GM23338 (cell line): ENCODE results near the gene NLGN4X.

Experiments used
- CTCF ChIP-seq, 2 experiments: fragments of 200-600 bp in 1 of 2; sonication (generic) in 1 of 2; conservative IDR thresholded peaks; 2 replicates each; pipeline versions ENCODE4 v1.5.1 to v1.6.1; 2016 to 2017; ENCODE audit warnings: antibody characterized with exemption in 2 of 2, low read depth in 2 of 2, mild to moderate bottlenecking in 2 of 2, moderate library complexity in 1 of 2
- JUNB ChIP-seq: IDR thresholded peaks from one replicate; pipeline ENCODE4 v1.6.1; 2016; ENCODE audit warnings: antibody characterized with exemption; ENCODE audit not compliant: unreplicated experiment
- REST ChIP-seq: IDR thresholded peaks from one replicate; pipeline ENCODE4 v1.6.1; 2018; ENCODE audit warnings: antibody characterized with exemption; ENCODE audit not compliant: unreplicated experiment
- ZNF331 ChIP-seq: fragments of 250-450 bp; sonication (Bioruptor Pico); IDR thresholded peaks from 2 replicates; pipeline ENCODE4 v1.5.0; 2020; ENCODE audit warnings: low read depth, mild to moderate bottlenecking, moderate library complexity
- ZNF462 ChIP-seq: fragments of 250-450 bp; sonication (Bioruptor Pico); IDR thresholded peaks from 2 replicates; pipeline ENCODE4 v1.5.0; 2020; ENCODE audit warnings: mild to moderate bottlenecking, moderate library complexity

DNA sequence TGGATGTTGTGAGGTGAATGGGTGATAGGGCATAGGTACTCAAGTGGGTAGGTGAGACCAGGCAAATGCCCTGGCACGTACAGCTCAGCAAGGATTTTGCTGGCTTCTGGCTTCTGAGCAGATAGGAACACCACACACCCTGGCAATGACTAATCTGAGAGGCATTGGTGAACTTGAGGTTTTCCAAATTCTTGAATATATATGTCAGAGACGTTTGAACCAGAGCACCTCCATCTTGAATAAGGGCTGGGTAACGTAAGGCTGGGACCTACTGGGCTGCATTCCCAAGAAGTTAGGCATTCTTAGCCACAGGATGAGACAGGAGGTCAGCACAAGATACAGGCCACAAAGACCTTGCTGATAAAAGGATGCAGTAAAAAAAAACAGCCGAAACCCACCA lies 204.5 kb downstream of the NLGN4X start:
- TF ChIP-seq CTCF (conservative IDR thresholded peaks at IDR 0.05; ENCODE audit: low read depth in 2 of 2) (no peak), REST (no peak), ZNF462 (no peak), ZNF331 (CRISPR knock-in tag) (no peak), JUNB (no peak)
